D341Med (cell line): ENCODE results near the gene DGKD.

ENCODE experiments used
- DNase-seq: peaks from one replicate; pipeline ENCODE4 v3.0.0; 2012; ENCODE audit warnings: low spot score

DGKD gene

DNA sequence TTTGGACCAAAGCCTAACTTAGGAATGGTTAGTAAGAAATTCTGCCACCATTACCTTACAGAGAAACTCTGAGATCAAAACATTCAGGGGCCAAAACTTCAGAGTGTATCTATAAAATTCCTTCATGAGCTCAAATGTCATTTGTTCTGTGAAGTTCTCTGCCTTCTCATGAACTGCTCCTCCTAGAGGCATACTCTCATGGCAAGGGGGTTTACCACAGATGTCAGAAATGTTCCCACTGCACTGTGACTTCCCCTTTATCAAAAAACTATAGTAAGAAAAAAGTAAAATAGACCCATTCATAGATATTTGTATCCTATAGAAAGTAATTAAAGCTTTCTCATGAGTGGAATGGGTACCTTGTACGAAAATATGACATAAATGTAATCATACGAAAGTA is 143.8 kb downstream of the DGKD start:
- DNase-seq, result no peak

DNA sequence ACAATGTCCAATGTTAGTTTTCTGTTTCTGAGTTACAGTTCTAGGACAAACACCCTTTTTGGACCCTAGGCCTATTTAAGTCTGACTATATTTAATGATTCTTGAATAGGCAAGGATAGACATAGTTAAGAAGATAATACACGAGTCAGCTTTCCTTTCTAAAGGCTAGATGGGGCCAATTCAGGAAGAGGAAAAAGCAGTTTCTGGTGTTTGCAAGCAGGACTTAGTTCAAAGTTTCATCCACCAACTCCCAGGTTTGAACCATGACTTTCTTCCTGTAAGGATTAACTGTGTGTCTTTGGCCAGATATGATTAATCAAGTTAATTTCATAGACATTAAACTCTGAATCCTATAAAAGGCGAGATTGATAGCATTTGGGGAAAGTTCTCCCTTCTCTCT is 145.6 kb downstream of the DGKD start:
- DNase-seq, result no peak

DNA sequence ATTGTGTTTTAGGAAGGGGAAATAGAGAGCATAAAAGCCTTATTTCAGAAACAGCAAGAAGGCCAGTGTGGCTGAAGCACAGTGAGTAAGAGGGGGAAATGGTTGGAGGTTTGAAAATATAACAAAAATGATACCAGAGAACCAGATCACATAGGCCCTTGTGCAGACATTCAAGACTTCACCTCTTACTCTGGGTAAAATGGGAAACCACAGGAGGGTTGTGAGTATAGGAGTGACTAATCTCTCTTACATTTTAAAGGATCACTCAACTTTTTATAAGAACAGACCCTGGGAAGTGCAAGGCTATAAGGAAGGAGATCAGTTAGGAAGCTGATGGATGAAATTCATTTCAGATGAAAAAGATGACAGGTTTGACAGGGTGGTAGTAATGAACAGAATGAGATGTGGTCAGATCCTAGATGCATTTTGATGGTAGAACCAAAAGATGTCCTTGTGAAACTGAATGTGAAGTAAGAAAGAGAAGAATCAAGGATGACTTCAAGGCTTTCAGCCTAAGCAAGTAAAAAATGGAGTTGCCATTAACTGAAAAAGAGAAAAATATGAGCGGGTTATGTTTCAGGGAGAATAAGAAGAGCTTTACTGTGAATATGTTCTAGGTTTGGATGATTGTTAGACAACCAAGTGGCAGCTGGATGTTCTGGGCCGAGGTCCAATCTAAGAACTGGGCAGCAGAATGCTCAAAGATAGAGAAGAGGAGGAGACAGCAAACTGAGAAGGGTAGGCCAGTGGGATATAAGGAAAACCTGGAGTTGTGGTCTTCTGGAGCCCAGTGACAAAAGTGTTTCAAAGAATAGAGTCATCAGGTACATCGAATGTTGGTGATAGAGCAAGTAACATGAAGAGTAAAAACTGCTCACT is 147.1 kb downstream of the DGKD start:
- no peak for DNase-seq

GRCh38 chr2:233503481-233503880 is 149.2 kb downstream of the DGKD start:
- DNase-seq, result no peak

GRCh38 chr2:233503947-233504637 is 149.8 kb downstream of the DGKD start:
- DNase-seq, result no peak

- DNase-seq, result no peak
Measured at GRCh38 chr2:233513953-233514655, 159.8 kb downstream of the DGKD start.

DNA sequence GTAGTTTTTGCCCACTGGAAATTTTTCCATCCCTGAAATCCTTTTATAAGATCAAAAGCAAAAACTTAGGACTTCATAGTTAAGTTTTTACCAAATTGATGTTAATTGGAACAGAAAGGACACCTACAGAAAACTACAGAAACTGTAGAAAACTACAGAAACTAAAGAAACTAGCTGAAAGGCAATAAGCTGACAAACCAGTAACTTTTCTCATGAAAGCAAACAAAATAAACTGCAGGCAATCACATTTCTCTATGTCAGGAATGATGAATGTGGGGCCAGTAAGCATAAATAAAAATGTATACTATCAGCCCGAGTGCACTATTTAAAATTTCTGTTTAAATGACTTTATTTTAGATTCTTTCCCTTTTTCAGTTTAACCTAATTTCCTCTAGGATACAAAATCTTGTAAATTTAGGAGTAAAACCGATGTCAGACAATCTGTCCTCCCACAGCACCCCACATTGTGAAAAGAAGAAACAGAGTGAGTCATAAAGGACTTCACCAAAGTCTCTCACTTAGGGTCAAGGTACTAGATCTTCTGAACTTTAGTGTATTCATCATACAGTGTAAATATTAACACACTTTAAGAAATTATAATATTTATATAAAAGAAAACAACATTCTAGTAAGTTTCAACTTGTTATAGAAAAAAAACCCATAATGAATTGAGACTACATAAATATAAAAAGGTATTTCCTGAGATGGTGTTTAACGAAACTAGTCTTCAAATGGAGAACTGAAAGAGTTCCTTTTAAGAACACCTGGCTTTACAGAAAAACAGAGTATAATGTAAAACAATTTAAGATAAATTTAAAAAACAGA is 165.7 kb downstream of the DGKD start:
- DNase-seq, result no peak
